Breast epithelium (tissue), 3 donors: ENCODE measurements around the gene HMGB1.

Source experiments
- CTCF ChIP-seq, 3 donors: fragments of 450-650 bp; IDR thresholded peaks; one replicate each; pipeline ENCODE4 v1.5.1; 2016 to 2017; ENCODE audit warnings: antibody characterized with exemption in 3 of 3, mild to moderate bottlenecking in 3 of 3, moderate library complexity in 3 of 3
- POLR2A ChIP-seq: fragments of 450-650 bp; IDR thresholded peaks from one replicate; pipeline ENCODE4 v1.6.1; 2016; ENCODE audit warnings: antibody characterized with exemption, mild to moderate bottlenecking, moderate library complexity

GRCh38 chr13:30495746-30496145 lies 30.0 kb upstream of the HMGB1 start:
- no peak for TF ChIP-seq POLR2A
- no peak for TF ChIP-seq CTCF (IDR thresholded peaks at IDR 0.05)
